Left renal pelvis (tissue), 4 donors: ENCODE measurements around the gene TSTD1. TPM values are rescaled to one million over a fixed set of nuclear protein-coding genes. Genes with fewer than 3 reads are reported as not detected.
"Not testable (repeated sequence)": the region's sequence is repeated elsewhere in the genome, so short reads cannot be mapped to it uniquely, and the experiment has no call there.

Experiments
- DNase-seq, 4 donors: peaks; one replicate each; pipeline ENCODE4 v3.0.0-alpha.2; 2013; ENCODE audit warnings: low read depth in 4 of 4, low spot score in 3 of 4
- polyA plus RNA-seq, 4 donors: library from polyadenylated mRNA; unstranded; fragments of 120-200 nt; gene quantifications; one replicate each; pipeline ENCODE4 v1.2.1, GENCODE V29; 2013; ENCODE audit not compliant: insufficient read length in 4 of 4

TSTD1 gene
- polyA plus RNA-seq, 4 donors: 9.5 to 75.7 (median 52.2) TPM

DNA sequence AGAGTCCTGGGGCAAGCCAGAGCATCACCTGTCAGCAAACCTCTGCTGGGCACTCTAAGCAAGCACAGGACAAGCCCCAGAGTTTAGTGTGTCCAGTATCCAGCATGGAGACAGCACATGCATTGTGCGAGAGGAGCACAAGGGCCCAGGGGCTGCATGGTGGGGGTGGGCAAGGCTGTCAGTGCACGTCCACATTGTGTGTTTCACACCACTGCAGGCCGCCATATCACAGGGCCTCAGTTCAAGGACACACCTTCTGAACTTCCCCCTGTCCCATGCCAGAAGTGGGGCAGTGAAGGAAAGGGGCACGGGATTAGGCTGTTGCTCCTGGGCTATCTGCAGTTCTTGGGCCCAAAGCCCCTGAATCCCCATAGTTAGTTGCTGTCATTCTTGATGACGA, 782 bp upstream of the TSTD1 start:
- no peak for DNase-seq

DNA sequence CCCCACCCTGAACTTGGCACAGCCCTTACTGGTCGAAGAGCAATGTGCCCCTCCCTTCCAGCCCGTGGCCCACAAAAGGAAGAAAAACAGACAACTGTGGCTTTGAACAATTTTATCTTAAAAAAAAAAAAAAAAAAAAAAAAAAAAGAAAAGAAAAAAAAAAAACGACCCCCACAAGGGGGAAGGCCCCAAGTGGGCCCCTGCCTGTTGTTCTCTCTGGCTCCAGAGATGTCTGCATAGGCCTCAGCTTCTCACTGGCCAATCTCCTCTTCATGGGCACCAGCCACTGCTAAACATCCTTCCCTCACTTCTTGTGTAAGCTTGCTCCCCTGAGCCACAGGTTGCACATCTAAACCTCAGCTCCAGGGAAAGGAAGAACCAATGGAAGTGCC, 386 bp upstream of the TSTD1 start:
- DNase-seq: no peak

DNA sequence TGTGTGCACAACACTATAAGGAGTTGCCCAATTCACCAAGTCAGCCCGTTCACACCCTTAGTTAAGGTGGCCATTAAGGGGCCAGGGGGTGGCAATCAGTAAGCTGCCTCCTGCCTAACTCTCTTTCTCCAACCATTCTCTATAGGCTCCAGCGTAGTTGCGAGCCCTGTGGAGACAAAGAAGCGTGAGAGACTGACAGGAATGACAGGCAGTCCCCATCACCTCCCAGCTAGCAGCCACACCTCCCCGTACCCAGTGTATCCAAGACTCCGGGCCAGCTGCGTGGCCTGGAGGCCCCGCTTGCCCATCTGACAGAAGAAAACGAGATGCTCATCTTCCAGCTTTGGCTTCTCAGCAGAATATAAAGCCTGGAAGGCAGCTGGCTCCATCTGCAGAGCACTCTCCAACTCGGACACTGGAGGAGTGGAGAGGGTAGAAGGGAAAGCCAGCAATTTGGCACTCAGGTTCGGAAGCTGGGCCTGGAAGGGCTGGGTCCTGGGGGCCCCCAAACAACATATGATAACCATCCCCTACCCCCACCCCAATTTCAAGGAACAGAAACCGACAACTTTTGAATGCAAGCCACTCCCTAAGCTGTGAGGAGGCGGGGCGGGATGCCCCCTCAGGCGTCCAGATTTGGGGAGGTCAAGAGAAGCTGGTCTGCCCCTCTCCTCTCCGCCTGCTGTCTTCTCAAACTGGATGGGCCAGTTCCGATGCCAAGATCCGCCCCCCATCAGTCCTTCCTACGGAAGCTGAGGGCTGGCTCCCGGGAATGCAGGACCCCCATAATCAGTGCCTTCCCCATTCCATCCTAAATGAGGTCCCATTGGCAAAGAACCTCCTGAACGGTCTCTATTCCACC, 872 bp downstream of the TSTD1 start:
- no peak for DNase-seq

DNA sequence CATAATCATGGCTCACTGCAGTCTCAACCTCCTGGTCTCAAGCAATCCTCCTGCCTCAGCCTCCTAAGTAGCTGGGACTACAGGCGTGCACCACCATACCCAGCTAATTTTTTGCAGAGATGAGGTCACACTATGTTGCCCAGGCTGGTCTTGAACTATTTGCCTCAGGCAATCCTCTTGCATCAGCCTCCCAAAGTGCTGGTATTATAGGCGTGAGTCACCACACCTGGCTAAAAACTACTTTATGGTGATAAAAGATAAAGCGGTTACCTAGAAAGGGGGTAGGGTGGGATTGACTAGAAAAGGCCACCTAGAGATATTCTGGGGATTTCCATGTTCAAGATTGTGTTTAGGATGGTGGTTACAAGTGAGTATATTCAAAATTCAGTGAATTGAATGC, 5.0 kb downstream of the TSTD1 start:
- no peak for DNase-seq

DNA sequence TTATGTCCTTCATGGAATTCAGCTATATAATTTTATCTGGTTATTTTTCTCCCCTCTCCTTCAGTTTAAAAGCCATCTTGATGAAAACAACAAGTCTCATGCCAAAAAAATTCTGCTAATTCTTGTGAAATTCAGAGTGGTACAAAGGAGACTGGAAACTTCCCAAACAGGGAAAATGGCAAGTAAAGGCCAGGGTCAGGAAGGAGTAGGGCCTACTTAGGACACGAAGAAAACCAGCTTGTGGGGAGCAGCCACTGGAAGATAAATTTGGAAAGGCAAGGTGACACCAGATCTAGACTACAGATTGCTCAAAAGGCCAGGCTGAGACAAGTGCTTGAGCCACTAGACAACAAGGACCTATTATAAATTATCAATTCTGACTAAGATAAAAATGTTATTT, 6.4 kb downstream of the TSTD1 start:
- DNase-seq: no peak

DNA sequence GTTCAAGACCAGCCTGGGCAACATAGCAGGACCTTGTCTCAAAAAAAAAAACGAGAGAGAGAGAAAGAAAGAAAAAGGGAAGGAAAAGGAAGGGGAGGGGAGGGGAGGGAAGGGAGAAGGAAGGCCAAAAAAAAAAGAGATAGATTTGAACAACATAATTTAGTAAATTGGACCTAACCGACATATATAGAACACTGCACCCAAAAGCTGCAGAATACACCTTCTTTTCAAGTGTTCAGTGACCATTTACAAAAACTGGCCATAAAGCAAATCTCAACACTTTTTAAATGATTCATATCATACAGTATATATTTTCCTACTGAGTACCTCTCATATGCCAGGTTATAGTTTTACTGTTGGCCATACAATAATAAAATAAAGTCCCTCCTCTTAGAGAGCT, 6.9 kb downstream of the TSTD1 start:
- no peak for DNase-seq

DNA sequence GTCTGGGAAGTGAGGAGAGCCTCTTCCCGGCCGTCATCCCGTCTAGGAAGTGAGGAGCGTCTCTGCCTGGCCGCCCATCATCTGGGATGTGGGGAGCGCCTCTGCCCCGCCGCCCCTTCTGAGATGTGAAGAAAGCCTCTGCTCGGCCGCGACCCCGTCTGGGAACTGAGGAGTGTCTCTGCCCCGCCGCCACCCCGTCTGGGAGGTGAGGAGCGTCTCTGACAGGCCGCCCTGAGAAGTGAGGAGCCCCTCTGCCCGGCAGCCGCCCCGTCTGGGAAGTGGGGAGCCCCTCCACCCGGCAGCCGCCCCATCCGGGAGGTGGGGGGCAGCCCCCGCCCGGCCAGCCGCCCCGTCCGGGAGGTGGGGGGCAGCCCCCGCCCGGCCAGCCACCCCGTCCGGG, 9.3 kb downstream of the TSTD1 start:
- not testable (repeated sequence) for DNase-seq

DNA sequence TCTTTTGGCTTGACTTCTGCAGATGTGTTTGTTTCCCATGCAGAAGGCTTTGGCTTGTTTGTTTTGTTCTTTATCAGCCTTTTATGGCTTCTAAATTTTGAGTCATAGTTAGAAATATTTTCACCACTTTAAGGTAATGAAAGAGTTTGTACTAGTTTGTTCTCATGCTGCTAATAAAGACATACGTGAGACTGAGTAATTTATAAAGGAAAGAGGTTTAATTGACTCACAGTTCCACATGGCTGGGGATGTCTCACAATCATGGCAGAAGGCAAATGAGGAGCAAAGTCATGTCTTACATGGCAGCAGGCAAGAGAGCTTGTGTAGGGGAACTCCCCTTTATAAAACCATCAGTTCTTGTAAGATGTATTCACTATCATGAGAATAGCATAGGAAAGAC, 11.8 kb downstream of the TSTD1 start:
- not testable (repeated sequence) for DNase-seq

DNA sequence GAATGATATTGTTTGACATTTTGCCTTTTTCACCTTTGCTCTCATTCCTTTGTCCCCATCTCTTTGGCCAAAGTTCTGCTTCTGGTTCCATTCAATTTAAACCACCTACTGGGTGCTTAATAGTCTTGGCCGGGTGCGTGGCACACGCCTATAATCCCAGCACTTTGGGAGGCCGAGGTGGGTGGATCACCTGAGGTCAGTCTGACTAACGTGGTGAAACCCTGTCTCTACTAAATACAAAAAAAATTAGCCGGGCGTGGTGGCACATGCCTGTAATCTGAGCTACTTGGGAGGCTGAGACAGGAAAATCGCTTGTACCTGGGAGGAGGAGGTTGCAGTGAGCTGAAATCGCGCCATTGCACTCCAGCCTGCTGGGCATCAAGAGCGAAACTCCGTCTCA, 16.3 kb downstream of the TSTD1 start:
- DNase-seq: not testable (repeated sequence)

DNA sequence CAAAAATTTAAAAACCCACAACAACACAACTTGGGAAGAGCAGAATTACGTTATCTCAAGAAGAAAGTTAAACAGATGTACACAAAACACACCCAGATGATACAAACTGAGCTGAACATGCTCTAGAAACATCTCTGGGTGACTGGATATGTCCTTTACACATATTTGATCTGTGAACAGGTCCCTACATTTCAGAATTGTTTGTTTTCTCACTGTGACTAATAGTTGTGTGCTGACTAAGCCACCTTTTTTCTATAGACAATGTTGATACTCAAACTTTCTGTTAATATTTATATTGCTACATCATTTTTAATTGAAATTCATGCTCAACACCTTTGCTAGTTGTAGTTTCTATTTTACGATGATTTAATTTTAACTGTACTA, 16.8 kb downstream of the TSTD1 start:
- no peak for DNase-seq

DNA sequence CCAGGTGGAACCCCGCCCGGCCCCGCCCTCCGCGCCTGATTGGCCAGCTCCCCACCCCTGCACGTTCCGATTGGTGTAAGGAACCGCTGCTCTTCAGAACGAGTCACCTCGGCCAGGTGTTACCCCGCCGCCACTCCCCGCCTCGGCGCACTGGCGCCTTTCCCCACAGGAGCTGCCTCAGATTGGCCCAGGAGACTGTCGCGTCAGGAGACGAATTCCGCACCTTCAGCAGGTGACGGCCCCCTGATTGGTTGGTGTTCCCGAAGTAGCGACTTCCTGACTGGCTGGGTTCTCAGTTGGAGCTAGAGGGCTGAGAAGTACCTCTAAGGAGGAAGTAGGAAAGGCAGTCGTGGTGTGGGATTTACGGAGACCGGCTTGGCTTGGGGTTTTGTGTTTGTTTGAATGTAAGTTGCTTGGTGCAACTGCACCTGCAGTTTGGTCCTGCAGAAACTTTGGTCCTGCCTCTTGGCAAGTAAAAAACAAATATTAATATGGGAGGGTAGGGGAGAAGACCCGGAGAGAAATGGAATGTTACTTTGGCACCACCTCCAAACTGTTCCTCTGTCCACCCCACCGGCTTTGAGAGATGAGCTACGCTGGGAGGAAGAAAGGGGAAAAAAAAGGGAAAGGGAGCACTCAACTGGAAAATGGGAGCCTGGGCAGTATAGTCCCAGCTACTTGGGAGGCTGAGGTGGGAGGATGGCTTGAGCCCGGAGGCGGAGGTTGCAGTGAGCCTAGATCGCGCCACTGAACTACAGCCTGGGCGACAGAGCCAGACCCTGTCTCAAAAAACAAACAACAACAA, 17.4 kb downstream of the TSTD1 start:
- DNase-seq: peak in 3 of 4 donors; percentile 73 to 85 (median 79)

DNA sequence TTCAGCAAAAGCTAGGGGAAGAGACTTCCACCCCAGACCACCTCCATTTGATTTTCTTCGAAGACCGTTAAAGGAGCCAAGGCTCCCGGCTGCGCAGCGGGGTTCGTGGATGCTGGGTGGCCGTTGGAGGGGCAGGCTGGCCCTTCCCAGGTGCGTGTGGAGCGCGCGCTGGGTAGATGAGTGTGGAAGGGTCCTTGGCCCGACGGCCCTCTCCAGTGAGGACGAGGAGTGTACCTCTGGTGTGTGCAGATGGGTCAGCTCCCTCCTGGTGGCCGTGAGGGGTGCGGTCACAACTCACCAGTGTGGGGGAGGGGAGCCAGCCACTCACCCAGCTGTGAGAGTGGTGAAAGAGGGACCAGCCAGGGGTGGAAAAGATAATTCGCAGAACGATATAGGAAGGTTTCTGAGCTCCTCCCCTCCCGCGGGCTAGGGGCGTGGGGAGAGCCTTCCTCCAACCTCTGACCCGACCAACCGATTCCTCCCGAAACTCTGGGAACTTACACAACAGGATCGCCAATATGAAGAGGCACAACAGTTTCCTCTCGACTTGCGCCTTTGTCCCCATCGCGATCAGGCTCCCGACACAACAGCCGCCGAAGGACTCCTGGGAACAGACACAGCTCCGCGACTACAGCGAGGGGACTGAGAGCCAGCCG, 18.1 kb downstream of the TSTD1 start, which contains the start of gene F11R:
Gene F11R (minus strand): TSS at position 644 of the 656 bp plus-strand sequence. CDS start 79 bp downstream, at position 565.
- no peak for DNase-seq

DNA sequence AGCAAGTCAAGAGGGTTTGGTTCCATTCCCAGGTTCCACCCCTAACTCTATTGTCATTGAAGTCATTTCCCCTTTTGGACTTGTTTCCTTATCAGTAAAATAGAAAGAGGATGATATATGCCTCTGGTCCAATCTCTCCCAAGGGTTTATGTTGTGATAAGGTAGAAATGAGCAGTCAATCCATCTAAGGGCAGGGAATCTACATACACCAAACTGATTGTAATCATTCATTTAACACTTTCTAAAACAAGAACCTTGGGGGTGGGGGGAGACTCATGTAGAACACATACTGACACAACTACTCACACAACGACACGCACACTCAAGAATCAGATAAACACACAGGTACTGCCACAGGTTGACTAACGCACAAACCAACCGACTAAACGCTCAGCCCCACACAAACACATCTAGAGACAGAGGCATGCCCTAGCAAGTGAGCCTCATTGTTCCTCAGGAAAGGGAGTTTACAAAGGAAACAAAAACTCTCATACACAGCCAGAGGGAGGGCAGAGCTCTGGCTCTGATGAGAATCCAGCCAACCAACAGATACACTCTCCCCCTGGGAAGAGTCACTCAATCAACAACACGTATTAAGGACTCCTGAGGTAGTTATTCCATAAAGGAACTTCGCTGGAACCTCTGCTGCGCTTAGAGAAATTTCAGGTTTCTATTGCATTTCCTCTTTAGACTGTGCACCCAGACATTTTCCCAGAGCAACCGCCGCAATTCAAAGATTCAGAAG, 18.8 kb downstream of the TSTD1 start:
- DNase-seq: no peak

DNA sequence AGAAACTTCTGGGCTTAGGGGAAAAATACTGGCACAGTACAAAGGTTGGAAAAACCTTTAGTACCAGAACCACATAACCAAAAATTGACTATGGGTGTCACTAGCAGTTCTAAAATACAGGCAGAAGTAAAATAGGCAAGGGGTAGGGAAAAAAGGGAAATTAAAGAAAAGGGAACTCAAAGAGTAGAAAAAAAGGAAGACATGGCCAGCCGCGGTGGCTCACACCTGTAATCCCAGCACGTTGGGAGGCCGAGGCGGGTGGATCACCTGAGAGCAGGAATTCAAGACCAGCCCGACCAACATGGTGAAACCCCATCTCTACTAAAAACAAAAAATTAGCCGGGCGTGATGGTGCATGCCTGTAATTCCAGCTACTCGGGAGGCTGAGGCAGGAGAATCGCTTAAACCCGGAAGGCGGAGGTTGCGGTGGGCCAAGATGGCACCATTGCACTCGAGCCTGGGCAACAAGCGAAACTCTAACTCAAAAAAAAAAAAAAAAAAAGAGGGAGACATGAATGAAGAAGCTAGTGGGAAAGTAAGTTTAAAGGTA, 19.6 kb downstream of the TSTD1 start:
- not testable (repeated sequence) for DNase-seq

DNA sequence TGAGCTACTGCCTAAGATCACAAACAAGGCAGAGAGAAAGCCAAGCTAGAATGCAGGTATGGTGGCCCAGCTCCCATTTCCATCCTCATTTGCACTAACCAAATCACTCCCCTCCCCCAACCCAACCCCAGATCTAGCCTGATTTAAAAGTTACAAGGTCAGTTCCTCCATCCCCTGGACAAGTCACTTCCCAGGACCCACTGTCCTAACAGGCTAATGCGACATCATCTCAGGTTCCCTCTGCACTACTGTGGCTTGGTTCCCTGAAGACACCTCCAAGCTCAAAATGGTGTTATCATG, 20.2 kb downstream of the TSTD1 start:
- no peak for DNase-seq

DNA sequence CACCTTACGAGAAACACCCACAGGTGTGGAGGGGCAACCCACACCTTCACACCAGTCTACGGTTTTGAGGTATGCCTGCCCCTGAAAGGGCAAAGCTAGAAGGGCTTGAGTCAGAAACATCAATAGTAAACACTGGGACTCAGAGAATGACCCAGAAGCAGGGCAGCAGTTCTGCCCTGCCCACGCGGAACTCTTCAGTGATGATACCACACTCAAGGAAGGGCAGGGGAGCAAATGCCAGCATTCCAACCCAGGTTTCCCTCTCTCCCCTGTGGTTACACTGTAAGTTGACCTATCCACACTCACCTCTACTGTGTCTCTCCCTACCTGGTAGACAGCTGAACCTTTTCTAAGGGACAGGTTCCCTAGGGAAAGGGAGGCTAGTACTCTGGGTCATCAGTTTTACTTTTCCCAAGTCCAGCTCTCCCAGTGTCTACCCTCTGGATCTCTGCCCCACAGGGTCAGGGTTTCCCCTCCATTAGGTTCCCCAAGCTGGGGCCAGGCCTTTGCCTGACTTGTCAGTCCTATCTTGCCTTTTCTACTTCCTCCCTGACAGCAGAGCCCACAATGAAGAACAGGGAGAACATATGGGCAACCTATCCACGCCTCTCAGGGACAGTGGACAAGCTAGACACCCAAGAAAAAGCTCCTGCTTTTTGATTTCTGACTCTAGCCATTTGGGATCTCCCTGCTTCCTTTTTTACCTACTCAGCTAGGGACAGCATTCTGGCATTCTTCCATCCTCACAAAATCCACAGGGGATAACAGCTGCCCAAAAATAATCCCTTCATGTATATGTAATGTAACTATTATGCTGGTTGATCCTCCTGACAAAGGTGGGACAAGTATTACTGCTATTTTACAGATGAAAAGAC, 20.8 kb downstream of the TSTD1 start:
- no peak for DNase-seq

DNA sequence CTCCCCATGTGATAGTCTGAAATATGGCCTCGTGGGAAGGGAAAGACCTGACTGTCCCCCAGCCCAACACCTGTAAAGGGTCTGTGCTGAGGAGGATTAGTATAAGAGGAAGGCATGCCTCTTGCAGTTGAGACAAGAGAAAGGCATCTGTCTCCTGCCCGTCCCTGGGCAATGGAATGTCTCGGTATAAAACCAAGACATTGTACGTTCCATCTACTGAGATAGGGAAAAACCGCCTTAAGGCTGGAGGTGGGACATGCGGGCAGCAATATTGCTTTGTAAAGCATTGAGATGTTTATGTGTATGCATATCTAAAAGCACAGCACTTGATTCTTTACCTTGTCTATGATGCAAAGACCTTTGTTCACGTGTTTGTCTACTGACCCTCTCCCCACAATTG, 21.6 kb downstream of the TSTD1 start:
- DNase-seq: not testable (repeated sequence)

DNA sequence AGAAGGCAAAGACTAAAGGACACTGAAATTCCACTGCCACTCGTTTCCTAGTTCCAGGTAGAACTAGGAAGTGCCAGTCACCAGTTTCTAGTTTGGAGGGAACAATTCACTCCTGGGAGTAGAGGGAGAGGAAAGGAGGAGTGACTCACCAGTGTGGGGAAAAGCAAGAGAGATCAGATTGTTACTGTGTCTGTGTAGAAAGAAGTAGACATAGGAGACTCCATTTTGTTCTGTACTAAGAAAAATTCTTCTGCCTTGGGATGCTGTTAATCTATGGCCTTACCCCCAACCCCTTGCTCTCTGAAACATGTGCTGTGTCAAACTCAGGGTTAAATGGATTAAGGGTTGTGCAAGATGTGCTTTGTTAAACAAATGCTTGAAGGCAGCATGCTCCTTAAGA, 22.1 kb downstream of the TSTD1 start:
- DNase-seq: not testable (repeated sequence)

DNA sequence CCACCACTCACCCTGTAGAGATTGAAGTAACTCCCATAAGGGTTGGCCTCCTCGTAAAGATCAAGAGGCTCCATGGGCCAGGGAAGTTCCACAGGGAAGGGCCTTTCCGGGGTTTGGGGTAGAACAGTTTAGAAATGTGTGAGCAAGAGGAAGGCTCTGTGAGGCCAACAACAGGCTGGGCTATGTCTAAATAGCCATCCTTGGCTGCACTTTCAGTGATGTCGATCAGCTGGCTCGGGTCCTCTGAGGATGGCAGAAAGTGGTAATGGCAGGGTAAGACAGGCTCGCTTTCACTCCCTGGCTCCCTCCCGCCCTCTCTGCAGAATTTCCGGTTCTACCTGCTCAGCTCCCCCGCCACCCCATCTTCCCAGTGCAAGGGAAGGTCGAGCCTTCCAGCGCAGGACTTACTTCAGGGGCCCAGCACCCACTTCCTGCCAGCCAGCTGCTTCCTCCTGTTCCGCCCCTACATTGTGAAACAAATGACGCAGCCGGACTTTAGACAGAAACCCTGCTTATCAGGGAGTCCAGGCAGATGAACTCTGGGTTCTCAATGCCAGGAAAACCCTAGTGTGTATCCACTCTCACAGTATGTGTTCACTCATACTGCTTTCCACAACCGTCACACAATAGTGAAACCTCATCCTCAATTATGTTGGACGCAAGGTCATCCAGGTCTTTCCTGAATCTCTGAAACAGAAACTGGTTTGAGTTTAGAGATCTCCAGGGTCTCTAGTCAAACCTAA, 25.1 kb downstream of the TSTD1 start:
- no peak for DNase-seq
